IMR-90 (cell line): Measurements from ENCODE around the gene ZBTB46. TPM values are rescaled to one million over a fixed set of nuclear protein-coding genes. Genes with fewer than 3 reads are reported as not detected.

Source experiments
- ATAC-seq: fragments of 200-7000 bp; cut with Tn5 transposase; 2 replicates; pipeline ENCODE4 v1.9.1; 2020; ENCODE audit warnings: low read depth, mild to moderate bottlenecking, moderate library complexity
- BruUV-seq: library from RNA; stranded (reverse); fragments of 400-500 nt; replicated peaks from 2 replicates; lab custom pipeline; 2021; lab: Mats Ljungman, UMichigan
- CTCF ChIA-PET: fragments of 300-600 bp; formaldehyde crosslinking; extraction: SDS; loops from one replicate; lab custom pipeline; 2021; ENCODE audit warnings: antibody characterized with exemption; lab: Yijun Ruan, JAX
- POLR2A ChIA-PET: fragments of 300-600 bp; sonication (Branson Sonifier 250); formaldehyde crosslinking; loops from one replicate; lab custom pipeline; 2022; ENCODE audit warnings: antibody characterized with exemption; ENCODE audit not compliant: unreplicated experiment; lab: Charles Lee
- DNase-seq: peaks from one replicate; pipeline ENCODE4 v3.0.0; 2013
- H2AFZ ChIP-seq: replicated peaks from 2 replicates; pipeline ENCODE3; 2013; ENCODE audit warnings: low read length, mild to moderate bottlenecking; ENCODE audit not compliant: poor library complexity
- H2AK5ac ChIP-seq: 2 replicates; pipeline ENCODE4 v1.6.1; 2013; ENCODE audit warnings: low read depth, low read length, inconsistent platforms
- H2AK9ac ChIP-seq: replicated peaks from 2 replicates; pipeline ENCODE3; 2013; ENCODE audit warnings: mild to moderate bottlenecking, low read depth, low read length, moderate library complexity; ENCODE audit not compliant: poor library complexity
- H2BK120ac ChIP-seq: 2 replicates; pipeline ENCODE4 v1.6.1; 2013; ENCODE audit warnings: low read depth, low read length, inconsistent platforms
- H2BK15ac ChIP-seq: 3 replicates; pipeline ENCODE4 v1.6.1; 2013; ENCODE audit warnings: low read depth, low read length, inconsistent platforms
- H2BK20ac ChIP-seq: 2 replicates; pipeline ENCODE4 v1.6.1; 2013; ENCODE audit warnings: low read depth, mild to moderate bottlenecking, inconsistent platforms, low read length, moderate library complexity
- H2BK5ac ChIP-seq: 2 replicates; pipeline ENCODE4 v1.6.1; 2013; ENCODE audit warnings: mild to moderate bottlenecking, low read depth, low read length, inconsistent platforms; ENCODE audit not compliant: poor library complexity, severe bottlenecking
- H3K14ac ChIP-seq: replicated peaks from 2 replicates; pipeline ENCODE4 v1.6.1; 2013; ENCODE audit warnings: low read depth, low read length, inconsistent platforms
- H3K18ac ChIP-seq: 2 replicates; pipeline ENCODE4 v1.6.1; 2013; ENCODE audit warnings: low read depth, low read length, control low read depth
- H3K23ac ChIP-seq: 2 replicates; pipeline ENCODE4 v1.6.1; 2013; ENCODE audit warnings: low read depth, low read length, inconsistent platforms
- H3K27ac ChIP-seq: 2 replicates; pipeline ENCODE4 v1.5.1; 2013; ENCODE audit warnings: mild to moderate bottlenecking, control low read depth, low read length; ENCODE audit not compliant: insufficient read depth
- H3K27me3 ChIP-seq: 2 replicates; pipeline ENCODE4 v1.6.1; 2013; ENCODE audit warnings: low read length; ENCODE audit not compliant: control insufficient read depth, insufficient read depth
- H3K36me3 ChIP-seq: 2 replicates; pipeline ENCODE4 v1.6.1; 2013; ENCODE audit warnings: low read length, mixed read lengths; ENCODE audit not compliant: control insufficient read depth, insufficient read depth
- H3K4ac ChIP-seq: 2 replicates; pipeline ENCODE4 v1.6.1; 2013; ENCODE audit warnings: low read depth, low read length, inconsistent platforms
- H3K4me1 ChIP-seq: 2 replicates; pipeline ENCODE4 v1.6.1; 2013; ENCODE audit warnings: low read length, mixed read lengths; ENCODE audit not compliant: control insufficient read depth, insufficient read depth
- H3K4me2 ChIP-seq: 2 replicates; pipeline ENCODE4 v1.6.1; 2013; ENCODE audit warnings: low read depth, mild to moderate bottlenecking, control low read depth, low read length, moderate library complexity
- H3K4me3 ChIP-seq: 2 replicates; pipeline ENCODE4 v1.5.1; 2013; ENCODE audit warnings: low read depth, mild to moderate bottlenecking, control low read depth, low read length, moderate library complexity; ENCODE audit not compliant: insufficient read depth
- H3K56ac ChIP-seq: 2 replicates; pipeline ENCODE4 v1.6.1; 2013; ENCODE audit warnings: low read length, inconsistent platforms; ENCODE audit not compliant: insufficient read depth; ENCODE audit errors: extremely low read depth
- H3K79me1 ChIP-seq, 2 experiments: 2 replicates each; pipeline ENCODE4 v1.6.1; 2013; ENCODE audit warnings: low read length in 2 of 2, inconsistent platforms in 1 of 2, low read depth in 1 of 2
- H3K9ac ChIP-seq: 2 replicates; pipeline ENCODE4 v1.6.1; 2013; ENCODE audit warnings: low read depth, low read length, control low read depth
- H3K9me1 ChIP-seq: 2 replicates; pipeline ENCODE4 v1.6.1; 2013; ENCODE audit warnings: low read length, inconsistent platforms; ENCODE audit not compliant: insufficient read depth
- H3K9me3 ChIP-seq: 2 replicates; pipeline ENCODE4 v1.6.1; 2013; ENCODE audit warnings: low read length; ENCODE audit not compliant: control insufficient read depth, insufficient read depth
- H4K20me1 ChIP-seq: 2 replicates; pipeline ENCODE4 v1.6.1; 2013; ENCODE audit warnings: low read length, inconsistent platforms; ENCODE audit not compliant: insufficient read depth
- H4K5ac ChIP-seq: 2 replicates; pipeline ENCODE4 v1.6.1; 2013; ENCODE audit warnings: mild to moderate bottlenecking, low read depth, low read length, control low read depth
- H4K8ac ChIP-seq, 2 experiments: 2 replicates each; pipeline ENCODE4 v1.6.1; 2013; ENCODE audit warnings: low read depth in 2 of 2, low read length in 2 of 2, control low read depth in 1 of 2, inconsistent platforms in 1 of 2
- H4K91ac ChIP-seq: 2 replicates; pipeline ENCODE4 v1.6.1; 2013; ENCODE audit warnings: low read depth, low read length, inconsistent platforms; ENCODE audit not compliant: insufficient read depth
- CTCF ChIP-seq: conservative IDR thresholded peaks from 2 replicates; pipeline ENCODE4 v1.5.1; 2012; ENCODE audit warnings: mild to moderate bottlenecking, low read depth, low read length, improper control_type of control experiment
- ELK1 ChIP-seq: fragments of 150-350 bp; IDR thresholded peaks from 2 replicates; pipeline ENCODE4 v1.6.1; 2016; ENCODE audit warnings: low read depth, mild to moderate bottlenecking, low read length, moderate library complexity, borderline replicate concordance
- WGBS, 2 experiments: methylation state at CpG; one replicate each; pipeline versions ENCODE4 v1.1.5 to v1.1.7; 2013; ENCODE audit warnings: missing lambda C conversion rate in 2 of 2; ENCODE audit not compliant: insufficient read length in 1 of 2; ENCODE audit errors: extremely low coverage in 2 of 2; 5-methylcytosine and 5-hydroxymethylcytosine counted together
- dilution Hi-C: fragments of 300-500 bp; cut with HindIII; formaldehyde crosslinking; loops from one replicate; pipeline ENCODE4 v1.14.3; 2018; ENCODE audit warnings: low sequenced_read_pairs; ENCODE audit not compliant: unreplicated experiment
- in situ Hi-C: fragments of 300-500 bp; cut with MboI; formaldehyde crosslinking; loops from 3 replicates; pipeline ENCODE4 v1.14.3; 2019; ENCODE audit warnings: low sequenced_read_pairs, inconsistent platforms, mixed read lengths
- intact Hi-C: fragments of 100-400 bp; cut with micrococcal nuclease; formaldehyde crosslinking; loops from 2 replicates; pipeline ENCODE4 v1.10.0; 2022
- polyA plus RNA-seq, 3 experiments: library from polyadenylated mRNA; depleted of rRNA; stranded (reverse); fragments of >200 nt; gene quantifications; 2 replicates each; pipeline ENCODE4 v1.2.3, GENCODE V29; 2012; ENCODE audit warnings: low replicate concordance in 1 of 3
- total RNA-seq: library from RNA; depleted of rRNA; stranded (reverse); fragments of >200 nt; gene quantifications from 2 replicates; pipeline ENCODE4 v1.2.3, GENCODE V29; 2012

Gene ZBTB46
- total and polyA plus RNA-seq, 2 of the 4 experiments (the other 2 are of a cell fraction): 4.2 to 14.9 TPM

GRCh38 chr20:63835021-63835858 lies 4.2 kb upstream of the ZBTB46 start (continued):
- 0 out of 2 replicates have a peak, but pooled peaks have one; percentile 17 for TF ChIP-seq CTCF

GRCh38 chr20:63834491-63834880 lies 3.4 kb upstream of the ZBTB46 start:
- Histone ChIP-seq H3K9ac (peak overlapping the region; percentile 36; the same call in 1 of the 2 replicates), H3K4ac (peak overlapping the region; percentile 97), H3K4me3 (no peak overlapping the region), H4K8ac (peak overlapping the region; percentile 70 to 97), H3K4me2 (peak overlapping the region; percentile 13), H4K5ac (peak overlapping the region; percentile 95), H4K91ac (peak overlapping the region; percentile 98), H2AK9ac (peak overlapping the region; percentile 98), H3K4me1 (peaks cover 28% of the 10 kb centered on the region), H4K20me1 (peaks cover 6% of the 10 kb centered on the region; the same call in 1 of the 2 replicates), H2BK5ac (peak overlapping the region; percentile 84), H2BK15ac (peak overlapping the region; percentile 76; the same call in 2 of the 3 replicates), H3K23ac (peak overlapping the region; percentile 36; the same call in 1 of the 2 replicates), H3K14ac (peak overlapping the region; percentile 90), H3K9me3 (no peaks in the 10 kb centered on the region), H3K36me3 (no peaks in the 10 kb centered on the region), H2AFZ (peak overlapping the region; percentile 83), H2AK5ac (peak overlapping the region; percentile 99), H3K27me3 (no peaks in the 10 kb centered on the region), H3K56ac (peak overlapping the region; percentile 41), H3K18ac (peak overlapping the region; percentile 69), H2BK20ac (peak overlapping the region; percentile 84), H3K9me1 (peaks cover 14% of the 10 kb centered on the region), H2BK120ac (peak overlapping the region; percentile 92), H3K27ac (peak overlapping the region; percentile 80), H3K79me1 (peaks cover 5 to 21% of the 10 kb centered on the region in 2 experiments; a peak in 3 of 4 replicates)
- in situ Hi-C loops (no loop called here), intact Hi-C loops (no loop called here), dilution Hi-C loops (no loop called here)
- DNase-seq (no peak), ATAC-seq (no peak)
- ChIA-PET CTCF (no interaction called here), POLR2A (interaction anchor here (0.6 kb wide), 1 partner anchor 12 kb away, joined by 3 read pairs; no protein-coding TSS in a partner anchor)
- BruUV-seq: no TSS peak
- WGBS, 2 experiments: 94% methylated on average over 2 of the region's 9 CpGs; no CpG with 5 or more reads in 1 of the 2 experiments
- no peak for TF ChIP-seq ELK1
